HUES48 (cell line): ENCODE results near the gene KLK12.

Experiments
- H3K27ac ChIP-seq: one replicate; pipeline ENCODE4 v1.7.0; 2013; ENCODE audit warnings: low read depth, low read length, inconsistent platforms
- H3K27me3 ChIP-seq: 2 replicates; pipeline ENCODE4 v1.6.1; 2013; ENCODE audit warnings: mild to moderate bottlenecking, low read length; ENCODE audit not compliant: control insufficient read depth, insufficient read depth
- H3K36me3 ChIP-seq: 2 replicates; pipeline ENCODE4 v1.6.1; 2013; ENCODE audit warnings: low read length; ENCODE audit not compliant: control insufficient read depth, insufficient read depth
- H3K4me1 ChIP-seq: 2 replicates; pipeline ENCODE4 v1.6.1; 2013; ENCODE audit warnings: mild to moderate bottlenecking, low read length; ENCODE audit not compliant: control insufficient read depth, insufficient read depth
- H3K4me3 ChIP-seq: 2 replicates; pipeline ENCODE4 v1.5.1; 2013; ENCODE audit warnings: mild to moderate bottlenecking, low read depth, low read length
- H3K9ac ChIP-seq: 2 replicates; pipeline ENCODE4 v1.6.1; 2013; ENCODE audit warnings: mild to moderate bottlenecking, low read depth, low read length, moderate library complexity
- H3K9me3 ChIP-seq: 2 replicates; pipeline ENCODE4 v1.6.1; 2013; ENCODE audit warnings: low read length; ENCODE audit not compliant: control insufficient read depth, insufficient read depth

Gene KLK12

DNA sequence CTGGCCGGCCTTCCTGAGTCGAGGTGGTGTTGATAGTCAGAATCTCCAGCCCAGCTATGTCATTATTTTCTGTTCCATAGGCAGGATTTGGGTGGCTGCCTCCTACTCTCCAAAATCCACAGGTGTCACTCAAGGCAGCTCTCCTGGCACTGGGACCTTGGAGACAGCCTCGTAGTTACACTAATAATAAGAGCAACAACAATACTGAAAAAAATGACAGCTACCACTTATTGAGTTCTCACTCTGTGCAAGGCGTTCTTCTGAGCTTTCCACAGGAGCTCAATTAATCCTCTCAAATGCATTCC is 12.2 kb upstream of the KLK12 start:
- no peaks in the 10 kb centered on the region for H3K27me3 ChIP-seq
- H3K9ac ChIP-seq: no peak overlapping the region
- no peak overlapping the region for H3K4me3 ChIP-seq
- H3K9me3 ChIP-seq: no peaks in the 10 kb centered on the region
- peaks cover 12% of the 10 kb centered on the region; the same call in 1 of the 2 replicates for H3K4me1 ChIP-seq
- H3K27ac ChIP-seq: peak overlapping the region; percentile 88
- no peaks in the 10 kb centered on the region for H3K36me3 ChIP-seq

GRCh38 chr19:51044327-51044726 is 9.5 kb upstream of the KLK12 start:
- Histone ChIP-seq H3K27ac (no peak overlapping the region), H3K9ac (no peak overlapping the region), H3K4me1 (peaks cover 12% of the 10 kb centered on the region; the same call in 1 of the 2 replicates), H3K9me3 (no peaks in the 10 kb centered on the region), H3K27me3 (no peaks in the 10 kb centered on the region), H3K4me3 (no peak overlapping the region), H3K36me3 (no peaks in the 10 kb centered on the region)

DNA sequence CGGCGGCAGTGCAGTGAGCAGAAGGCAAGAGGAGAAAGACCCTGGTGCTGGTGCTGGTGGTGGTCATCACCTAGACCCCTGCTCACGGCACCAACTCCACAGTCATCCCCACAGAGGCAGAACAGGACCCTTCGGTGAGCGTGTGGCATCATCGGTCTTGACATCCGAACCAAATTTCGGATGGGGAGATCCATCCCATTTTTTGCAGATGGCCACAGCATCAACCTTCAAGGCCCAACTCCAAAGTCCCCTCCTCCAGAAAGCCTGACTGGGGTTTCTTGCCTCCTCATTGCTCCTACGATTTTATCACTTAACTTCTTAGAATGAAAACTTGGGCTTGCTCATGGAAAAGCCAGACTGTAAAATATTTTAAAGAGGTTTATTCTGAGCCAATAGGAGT is 8.7 kb upstream of the KLK12 start:
- Histone ChIP-seq H3K9ac (no peak overlapping the region), H3K4me1 (peaks cover 12% of the 10 kb centered on the region; the same call in 1 of the 2 replicates), H3K27me3 (no peaks in the 10 kb centered on the region), H3K36me3 (no peaks in the 10 kb centered on the region), H3K9me3 (no peaks in the 10 kb centered on the region), H3K4me3 (no peak overlapping the region), H3K27ac (no peak overlapping the region)

- Histone ChIP-seq H3K9ac (no peak overlapping the region), H3K4me3 (no peak overlapping the region), H3K4me1 (peaks cover 2% of the 10 kb centered on the region; the same call in 1 of the 2 replicates), H3K27me3 (no peaks in the 10 kb centered on the region), H3K9me3 (no peaks in the 10 kb centered on the region), H3K36me3 (no peaks in the 10 kb centered on the region), H3K27ac (no peak overlapping the region)
These were observed 5.3 kb upstream of the KLK12 start for GRCh38 chr19:51040151-51040550.

DNA sequence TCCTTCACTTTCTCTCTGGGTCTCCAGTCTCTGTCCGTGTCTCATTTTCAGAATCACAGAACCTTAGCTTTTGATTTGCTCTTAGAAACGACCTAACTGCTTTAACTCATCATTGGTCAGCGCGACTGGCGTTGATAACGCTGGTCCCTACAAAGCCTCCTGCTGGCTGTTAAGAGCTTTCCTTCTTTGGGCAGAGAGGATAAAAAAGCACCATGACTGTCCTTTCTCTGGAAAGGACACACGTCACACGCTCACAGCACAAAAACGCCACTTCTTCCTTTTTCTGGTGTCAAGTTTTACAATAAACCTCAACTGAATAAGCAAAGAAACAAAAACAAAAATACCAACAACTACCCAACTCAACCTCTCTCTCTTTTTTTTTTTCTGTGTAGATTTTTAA is 1.7 kb upstream of the KLK12 start:
- Histone ChIP-seq H3K36me3 (no peaks in the 10 kb centered on the region), H3K27ac (no peak overlapping the region), H3K4me1 (no peaks in the 10 kb centered on the region), H3K9me3 (no peaks in the 10 kb centered on the region), H3K4me3 (no peak overlapping the region), H3K27me3 (no peaks in the 10 kb centered on the region), H3K9ac (no peak overlapping the region)

- no peak overlapping the region for H3K27ac ChIP-seq
These were observed 2.9 kb downstream of the KLK12 start for GRCh38 chr19:51031880-51032225.

GRCh38 chr19:51031220-51031879 is 3.5 kb downstream of the KLK12 start:
- Histone ChIP-seq H3K4me3 (no peak overlapping the region), H3K36me3 (no peaks in the 10 kb centered on the region), H3K27ac (no peak overlapping the region), H3K27me3 (no peaks in the 10 kb centered on the region), H3K9ac (no peak overlapping the region), H3K4me1 (peaks cover 5% of the 10 kb centered on the region; the same call in 1 of the 2 replicates), H3K9me3 (no peaks in the 10 kb centered on the region)

More at GRCh38 chr19:51031880-51032225, 2.9 kb downstream of the KLK12 start:
- Histone ChIP-seq H3K36me3 (no peaks in the 10 kb centered on the region), H3K4me3 (no peak overlapping the region), H3K4me1 (peaks cover under 1% of the 10 kb centered on the region; the same call in 1 of the 2 replicates), H3K27me3 (no peaks in the 10 kb centered on the region), H3K9me3 (no peaks in the 10 kb centered on the region), H3K9ac (no peak overlapping the region)

- Histone ChIP-seq H3K4me3 (no peak overlapping the region), H3K27ac (no peak overlapping the region), H3K27me3 (no peaks in the 10 kb centered on the region), H3K9me3 (no peaks in the 10 kb centered on the region), H3K36me3 (no peaks in the 10 kb centered on the region), H3K4me1 (peaks cover 9% of the 10 kb centered on the region; the same call in 1 of the 2 replicates), H3K9ac (no peak overlapping the region)
These were observed 4.2 kb downstream of the KLK12 start for GRCh38 chr19:51030631-51031030.

DNA sequence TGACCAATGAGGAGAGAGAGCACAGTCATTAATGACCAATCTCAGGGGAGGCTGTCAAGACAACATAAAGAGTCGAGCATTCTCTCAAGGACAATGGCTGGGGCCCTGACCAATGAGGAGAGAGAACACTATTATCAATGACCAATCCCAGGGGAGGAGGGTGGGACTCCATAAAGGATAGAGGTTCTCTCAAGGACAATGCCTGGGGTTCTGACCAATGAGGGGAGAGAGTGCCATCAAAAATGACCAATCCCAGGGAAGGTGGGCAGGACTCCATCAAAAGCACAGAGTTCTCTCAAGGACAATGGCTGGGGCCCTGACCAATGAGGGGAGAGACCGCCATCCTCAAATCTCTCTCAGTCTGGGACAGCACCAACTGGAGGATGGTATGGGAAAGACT is 5.1 kb downstream of the KLK12 start:
- H3K27me3 ChIP-seq: no peaks in the 10 kb centered on the region
- no peak overlapping the region for H3K9ac ChIP-seq
- H3K27ac ChIP-seq: no peak overlapping the region
- H3K4me1 ChIP-seq: peaks cover 17% of the 10 kb centered on the region; the same call in 1 of the 2 replicates
- H3K4me3 ChIP-seq: no peak overlapping the region
- H3K36me3 ChIP-seq: no peaks in the 10 kb centered on the region
- H3K9me3 ChIP-seq: no peaks in the 10 kb centered on the region

DNA sequence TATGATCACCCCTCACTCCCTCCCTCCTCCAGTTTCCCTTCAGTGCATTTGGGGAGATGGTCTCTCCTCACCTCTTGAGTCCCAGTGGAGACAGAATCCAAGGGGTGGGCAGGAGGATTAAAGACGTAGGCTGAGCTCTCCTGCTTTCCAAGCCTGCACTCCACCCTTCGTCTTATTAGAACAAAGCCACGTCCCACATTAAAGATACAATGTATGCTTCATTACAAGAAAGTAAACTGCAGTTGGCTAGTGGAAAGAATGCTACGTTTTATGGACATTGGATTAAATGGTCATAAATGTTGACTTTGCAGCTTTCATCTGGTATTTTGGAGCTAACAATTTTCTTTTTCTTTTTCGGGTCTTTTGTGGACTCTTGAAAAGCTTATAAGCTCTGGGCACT is 6.9 kb downstream of the KLK12 start:
- H3K27ac ChIP-seq: no peak overlapping the region
- H3K4me1 ChIP-seq: peaks cover 23% of the 10 kb centered on the region; the same call in 1 of the 2 replicates
- H3K27me3 ChIP-seq: no peaks in the 10 kb centered on the region
- H3K9ac ChIP-seq: no peak overlapping the region
- H3K9me3 ChIP-seq: no peaks in the 10 kb centered on the region
- H3K36me3 ChIP-seq: no peaks in the 10 kb centered on the region
- no peak overlapping the region for H3K4me3 ChIP-seq

DNA sequence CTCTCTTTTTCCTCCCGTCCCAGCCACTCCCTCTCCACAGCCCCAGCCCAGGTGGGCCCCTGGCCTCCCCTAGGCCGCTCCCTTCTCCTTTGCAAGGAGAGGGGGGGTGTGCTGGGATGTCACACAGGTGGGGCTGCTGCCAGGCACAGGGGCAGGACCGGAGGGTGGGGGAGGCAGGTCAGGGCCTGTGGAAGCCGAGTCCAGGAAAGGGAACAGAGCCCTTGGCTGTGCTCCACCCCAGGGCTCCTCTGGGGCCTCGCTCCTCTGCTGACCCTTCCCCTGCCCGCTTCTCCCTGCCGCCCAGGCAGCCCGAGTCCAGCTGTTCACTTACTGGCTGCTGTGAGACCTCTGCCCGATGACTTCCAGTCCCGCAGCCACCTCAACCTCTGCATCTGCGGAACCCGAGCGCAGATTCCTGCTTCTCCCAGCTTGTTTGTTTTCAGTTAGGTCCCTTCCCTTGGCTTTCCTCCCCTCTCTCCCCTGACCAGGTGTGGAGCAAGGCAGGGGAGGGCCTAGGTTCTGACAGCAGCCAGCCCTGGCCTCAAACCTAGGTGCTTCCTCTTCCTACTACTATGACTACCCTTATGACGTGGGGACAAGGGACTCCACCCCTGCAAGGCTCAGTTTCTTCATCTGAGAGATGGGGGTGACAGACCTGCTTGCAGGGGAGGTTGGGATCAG is 7.5 kb downstream of the KLK12 start:
- no peak overlapping the region for H3K27ac ChIP-seq
- H3K9me3 ChIP-seq: no peaks in the 10 kb centered on the region
- H3K4me1 ChIP-seq: peaks cover 23% of the 10 kb centered on the region; the same call in 1 of the 2 replicates
- H3K9ac ChIP-seq: no peak overlapping the region
- no peak overlapping the region for H3K4me3 ChIP-seq
- no peaks in the 10 kb centered on the region for H3K36me3 ChIP-seq
- no peaks in the 10 kb centered on the region for H3K27me3 ChIP-seq
